K562 (cell line): Measurements from ENCODE around the gene ERN1. TPM values are rescaled to one million over a fixed set of nuclear protein-coding genes. Genes with fewer than 3 reads are reported as not detected.

Source experiments
- ATF1 ChIP-seq, 2 experiments: fragments of 450-650 bp in 1 of 2; IDR thresholded peaks; 2 replicates each; pipeline ENCODE4 v1.6.1; 2016; ENCODE audit warnings: missing compliant biosample characterization in 1 of 2, missing genetic modification characterization in 1 of 2
- BRCA1 ChIP-seq, 2 experiments: fragments of 450-650 bp in 1 of 2; sonication (generic) in 1 of 2; formaldehyde crosslinking in 1 of 2; IDR thresholded peaks; 2 replicates each; pipeline versions ENCODE4 v1.5.0 to v1.6.1; 2017 to 2020; ENCODE audit warnings: mild to moderate bottlenecking in 1 of 2, missing genetic modification reagents in 1 of 2
- CTBP1 ChIP-seq: fragments of 450-650 bp; IDR thresholded peaks from 2 replicates; pipeline ENCODE4 v1.6.1; 2016; ENCODE audit warnings: borderline replicate concordance
- EGR1 ChIP-seq: fragments of 450-650 bp; conservative IDR thresholded peaks from 2 replicates; pipeline ENCODE4 v1.6.1; 2017; ENCODE audit warnings: mild to moderate bottlenecking
- MAX ChIP-seq: sonication (generic); formaldehyde crosslinking; IDR thresholded peaks from 2 replicates; pipeline ENCODE4 v1.9.0; 2022; ENCODE audit warnings: mild to moderate bottlenecking, missing genetic modification reagents
- NCOR1 ChIP-seq: fragments of 450-650 bp; IDR thresholded peaks from 2 replicates; pipeline ENCODE4 v1.6.1; 2016; ENCODE audit warnings: mild to moderate bottlenecking, moderate library complexity
- RAD21 ChIP-seq, 2 experiments: fragments of 250-450 bp in 1 of 2; fragments of 450-650 bp in 1 of 2; sonication (Bioruptor Pico) in 1 of 2; formaldehyde crosslinking in 1 of 2; IDR thresholded peaks in 1 of 2; conservative IDR thresholded peaks in 1 of 2; 2 replicates each; pipeline versions ENCODE4 v1.4.0 to v1.8.0; 2020 to 2022; ENCODE audit warnings: mild to moderate bottlenecking in 2 of 2, moderate library complexity in 1 of 2
- RBFOX2 ChIP-seq: fragments of 200-400 bp; formaldehyde crosslinking; IDR thresholded peaks from 2 replicates; pipeline ENCODE4 v1.6.1; 2017; ENCODE audit warnings: low read depth, mild to moderate bottlenecking, low read length, moderate library complexity
- REST ChIP-seq, 2 experiments: fragments of 450-650 bp; formaldehyde crosslinking in 1 of 2; IDR thresholded peaks; 2 replicates each; pipeline versions ENCODE4 v1.4.0 to v1.6.1; 2014 to 2020; ENCODE audit warnings: mild to moderate bottlenecking in 2 of 2, borderline replicate concordance in 1 of 2, low read depth in 1 of 2
- RUNX1 ChIP-seq: sonication (generic); IDR thresholded peaks from 2 replicates; pipeline ENCODE4 v1.6.1; 2016; ENCODE audit warnings: antibody characterized with exemption, low read depth
- SP1 ChIP-seq: sonication (generic); formaldehyde crosslinking; IDR thresholded peaks from 2 replicates; pipeline ENCODE4 v1.8.1; 2022; ENCODE audit warnings: mild to moderate bottlenecking, missing genetic modification reagents
- TAL1 ChIP-seq: fragments of 450-650 bp; IDR thresholded peaks from 2 replicates; pipeline ENCODE4 v1.6.1; 2016; ENCODE audit warnings: mild to moderate bottlenecking
- TOE1 ChIP-seq, 2 experiments: fragments of 450-650 bp in 1 of 2; sonication (generic) in 1 of 2; formaldehyde crosslinking in 1 of 2; IDR thresholded peaks; 2 replicates each; pipeline versions ENCODE4 v1.7.1 to v1.8.0; 2016 to 2022; ENCODE audit warnings: borderline replicate concordance in 2 of 2, mild to moderate bottlenecking in 2 of 2, antibody characterized with exemption in 1 of 2, inconsistent platforms in 1 of 2, low read depth in 1 of 2, missing genetic modification reagents in 1 of 2, moderate library complexity in 1 of 2
- ZC3H4 ChIP-seq: sonication (generic); formaldehyde crosslinking; IDR thresholded peaks from 2 replicates; pipeline ENCODE4 v1.9.0; 2021; ENCODE audit warnings: missing genetic modification reagents, borderline replicate concordance
- ZFPM2 ChIP-seq: fragments of 250-450 bp; sonication (Bioruptor Pico); IDR thresholded peaks from 2 replicates; pipeline ENCODE4 v1.5.1; 2022; ENCODE audit warnings: mild to moderate bottlenecking
- ZNF639 ChIP-seq, 2 experiments: fragments of 200-800 bp in 1 of 2; sonication (Bioruptor generic) in 1 of 2; sonication (generic) in 1 of 2; formaldehyde crosslinking in 1 of 2; IDR thresholded peaks in 1 of 2; conservative IDR thresholded peaks in 1 of 2; 2 replicates each; pipeline versions ENCODE4 v1.5.0 to v1.6.1; 2016 to 2020; ENCODE audit warnings: missing compliant biosample characterization in 1 of 2, missing genetic modification characterization in 1 of 2, missing genetic modification reagents in 1 of 2
- ZNF717 ChIP-seq: fragments of 250-450 bp; sonication (Bioruptor Pico); IDR thresholded peaks from 2 replicates; pipeline ENCODE4 v1.5.0; 2021
- polyA plus RNA-seq, 8 experiments: library from polyadenylated mRNA; depleted of rRNA in 4 of 8; stranded (reverse) in 5 of 8; unstranded in 3 of 8; fragments of >200 nt; fragmentation: Nextera tagmentation in 2 of 8; fragmentation: Illumina TruSeq in 1 of 8; extraction: Ambion mirVana in 2 of 8; extraction: Trizol in 1 of 8; gene quantifications; 2 replicates each; pipeline versions ENCODE4 v1.2.1 to v1.2.3, GENCODE V29; 2011 to 2014; ENCODE audit warnings: inconsistent platforms in 1 of 8, missing spikeins in 1 of 8
- total RNA-seq, 7 experiments: library from RNA; depleted of rRNA in 6 of 7; stranded (reverse); fragments of >200 nt in 6 of 7; fragmentation: Illumina TruSeq in 2 of 7; extraction: Trizol in 2 of 7; gene quantifications; 2 replicates each; pipeline versions ENCODE4 v1.2.1 to v1.2.3, GENCODE V29; 2011 to 2021; ENCODE audit warnings: low replicate concordance in 1 of 7

ERN1 gene
- total and polyA plus RNA-seq, 9 of the 15 experiments (the other 6 are each of a cell fraction or from before 2014, with no cell fraction given): 2.1 to 22.5 (median 7.3) TPM

- TF ChIP-seq TOE1 (IDR thresholded peaks at IDR 0.05; ENCODE audit: borderline replicate concordance): no peak
- peak; percentile 86; the same call in 1 of the 2 replicates for TF ChIP-seq TOE1 (CRISPR knock-in tag; IDR thresholded peaks at IDR 0.05; ENCODE audit: borderline replicate concordance, low read depth)
- peak; percentile 90 for TF ChIP-seq CTBP1
- TF ChIP-seq MAX (CRISPR knock-in tag): peak; percentile 46
- peak; percentile 86 for TF ChIP-seq SP1 (CRISPR knock-in tag)
- TF ChIP-seq ZNF639 (CRISPR knock-in tag; conservative IDR thresholded peaks at IDR 0.05 in 1 of 2, IDR thresholded peaks at IDR 0.05 in 1 of 2): 0 out of 4 replicates have a peak, but pooled peaks of 1 of the 2 experiments have one; percentile 43
- peak; percentile 29; the same call in 1 of the 2 replicates for TF ChIP-seq NCOR1
- TF ChIP-seq BRCA1 (IDR thresholded peaks at IDR 0.05): no peak
- TF ChIP-seq BRCA1 (CRISPR knock-in tag; IDR thresholded peaks at IDR 0.05): no peak
- TF ChIP-seq RUNX1: no peak
- TF ChIP-seq RAD21 (CRISPR knock-in tag; conservative IDR thresholded peaks at IDR 0.05 in 1 of 2, IDR thresholded peaks at IDR 0.05 in 1 of 2): peak; percentile 83 to 90
- TF ChIP-seq ZC3H4: no peak
- TF ChIP-seq ZNF717 (CRISPR knock-in tag): no peak
- TF ChIP-seq REST (IDR thresholded peaks at IDR 0.05; ENCODE audit: borderline replicate concordance): peak; percentile 89
- no peak for TF ChIP-seq REST (CRISPR knock-in tag; IDR thresholded peaks at IDR 0.05; ENCODE audit: low read depth)
- no peak for TF ChIP-seq TAL1
- TF ChIP-seq ZFPM2 (CRISPR knock-in tag): no peak
- TF ChIP-seq ATF1 (CRISPR knock-in tag; IDR thresholded peaks at IDR 0.05): no peak
- TF ChIP-seq ATF1 (tag; IDR thresholded peaks at IDR 0.05): peak; percentile 78
- TF ChIP-seq EGR1: peak; percentile 45
- peak; percentile 28; the same call in 1 of the 2 replicates for TF ChIP-seq RBFOX2
Observed at GRCh38 chr17:64025732-64026294, 104.1 kb downstream of the ERN1 start (continued).
